Mesendoderm (in vitro differentiated cells): Measurements from ENCODE around the gene ZC2HC1B. TPM values are rescaled to one million over a fixed set of nuclear protein-coding genes. Genes with fewer than 3 reads are reported as not detected.

Experiments used
- DNase-seq: peaks from one replicate; pipeline ENCODE4 v3.0.0; 2013
- H2AK5ac ChIP-seq: 2 replicates; pipeline ENCODE4 v1.6.1; 2013; ENCODE audit warnings: low read length, inconsistent platforms
- H2BK120ac ChIP-seq: 2 replicates; pipeline ENCODE4 v1.6.1; 2013; ENCODE audit warnings: low read depth, mild to moderate bottlenecking, low read length, moderate library complexity, mixed read lengths
- H2BK15ac ChIP-seq: replicated peaks from 2 replicates; pipeline ENCODE4 v1.6.1; 2013; ENCODE audit warnings: low read depth, mild to moderate bottlenecking, moderate library complexity
- H2BK5ac ChIP-seq: 2 replicates; pipeline ENCODE4 v1.6.1; 2013; ENCODE audit warnings: low read length, inconsistent platforms
- H3K18ac ChIP-seq: 2 replicates; pipeline ENCODE4 v1.6.1; 2013; ENCODE audit warnings: mild to moderate bottlenecking, low read length, mixed read lengths
- H3K23ac ChIP-seq: one replicate; pipeline ENCODE4 v1.6.1; 2013; ENCODE audit warnings: low read length
- H3K27ac ChIP-seq: 2 replicates; pipeline ENCODE4 v1.5.1; 2013; ENCODE audit warnings: low read depth, mild to moderate bottlenecking, inconsistent platforms, low read length, moderate library complexity
- H3K27me3 ChIP-seq: 2 replicates; pipeline ENCODE4 v1.6.1; 2013; ENCODE audit warnings: low read length, control low read depth, mild to moderate bottlenecking, inconsistent platforms; ENCODE audit not compliant: insufficient read depth, poor library complexity
- H3K36me3 ChIP-seq: 2 replicates; pipeline ENCODE4 v1.6.1; 2013; ENCODE audit warnings: low read length, inconsistent platforms; ENCODE audit not compliant: control insufficient read depth, insufficient read depth
- H3K4ac ChIP-seq: one replicate; pipeline ENCODE4 v1.6.1; 2013; ENCODE audit warnings: low read depth, mild to moderate bottlenecking, low read length, moderate library complexity
- H3K4me1 ChIP-seq: 2 replicates; pipeline ENCODE4 v1.6.1; 2013; ENCODE audit warnings: low read depth, low read length, inconsistent platforms; ENCODE audit not compliant: control insufficient read depth
- H3K4me2 ChIP-seq: 2 replicates; pipeline ENCODE4 v1.6.1; 2013; ENCODE audit warnings: low read length
- H3K4me3 ChIP-seq: 2 replicates; pipeline ENCODE4 v1.5.1; 2013; ENCODE audit warnings: mild to moderate bottlenecking, low read length
- H3K56ac ChIP-seq: one replicate; pipeline ENCODE4 v1.6.1; 2013; ENCODE audit warnings: low read length
- H3K79me1 ChIP-seq: 2 replicates; pipeline ENCODE4 v1.6.1; 2013; ENCODE audit warnings: low read length, inconsistent platforms
- H3K79me2 ChIP-seq: 2 replicates; pipeline ENCODE4 v1.6.1; 2013; ENCODE audit warnings: mild to moderate bottlenecking, low read length; ENCODE audit not compliant: control insufficient read depth, insufficient read depth
- H3K9ac ChIP-seq: 2 replicates; pipeline ENCODE4 v1.6.1; 2013; ENCODE audit warnings: low read length, inconsistent platforms
- H4K5ac ChIP-seq: one replicate; pipeline ENCODE4 v1.6.1; 2013; ENCODE audit warnings: low read length
- H4K8ac ChIP-seq: one replicate; pipeline ENCODE4 v1.6.1; 2013; ENCODE audit warnings: low read depth, mild to moderate bottlenecking, control low read depth, low read length, moderate library complexity
- WGBS: extraction: QIAGEN DNeasy Blood & Tissue Kit; methylation state at CpG from one replicate; pipeline ENCODE4 v1.1.7; 2013; ENCODE audit warnings: low lambda C conversion rate, missing lambda C conversion rate; ENCODE audit not compliant: insufficient coverage; ENCODE audit errors: extremely low coverage; 5-methylcytosine and 5-hydroxymethylcytosine counted together
- small RNA-seq: library from polyadenylated mRNA; stranded (forward); fragments of <200 nt; extraction: miRNeasy Mini kit (QIAGEN cat#:217004); gene quantifications from one replicate; pipeline ENCODE3, GENCODE V24; 2013; ENCODE audit not compliant: insufficient read depth

Gene ZC2HC1B

DNA sequence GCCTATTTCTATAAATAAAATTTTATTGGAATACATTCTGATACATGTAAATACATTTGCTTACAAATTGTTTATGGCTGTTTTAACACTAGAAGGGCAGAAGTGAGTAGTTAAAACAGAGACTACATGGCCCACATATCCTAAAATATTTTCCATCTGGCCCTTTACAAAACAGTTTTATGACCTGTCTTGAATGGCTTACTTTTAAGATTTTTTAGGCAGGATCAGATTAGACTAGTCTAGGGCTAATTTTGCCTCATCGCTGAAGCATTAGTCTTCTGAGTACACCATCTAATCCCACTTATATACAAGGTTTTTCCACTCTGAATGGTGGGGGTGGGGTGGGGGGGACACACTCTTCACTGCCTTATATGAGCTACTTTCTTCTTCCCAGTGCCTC lies 116.6 kb downstream of the ZC2HC1B start:
- Histone ChIP-seq H3K4ac (no peak overlapping the region), H3K56ac (no peak overlapping the region), H3K4me1 (no peaks in the 10 kb centered on the region), H3K27ac (no peak overlapping the region), H3K4me2 (no peak overlapping the region), H3K27me3 (no peaks in the 10 kb centered on the region), H2BK5ac (no peak overlapping the region), H3K9ac (no peak overlapping the region), H3K23ac (no peak overlapping the region), H3K79me2 (no peaks in the 10 kb centered on the region), H2AK5ac (no peak overlapping the region), H3K36me3 (no peaks in the 10 kb centered on the region), H3K18ac (no peak overlapping the region), H3K79me1 (no peaks in the 10 kb centered on the region), H3K4me3 (no peak overlapping the region), H2BK120ac (no peak overlapping the region), H2BK15ac (no peak overlapping the region), H4K8ac (no peak overlapping the region), H4K5ac (no peak overlapping the region)
- WGBS, result no CpG with 5 or more reads among the region's 1 CpG
- no peak for DNase-seq

DNA sequence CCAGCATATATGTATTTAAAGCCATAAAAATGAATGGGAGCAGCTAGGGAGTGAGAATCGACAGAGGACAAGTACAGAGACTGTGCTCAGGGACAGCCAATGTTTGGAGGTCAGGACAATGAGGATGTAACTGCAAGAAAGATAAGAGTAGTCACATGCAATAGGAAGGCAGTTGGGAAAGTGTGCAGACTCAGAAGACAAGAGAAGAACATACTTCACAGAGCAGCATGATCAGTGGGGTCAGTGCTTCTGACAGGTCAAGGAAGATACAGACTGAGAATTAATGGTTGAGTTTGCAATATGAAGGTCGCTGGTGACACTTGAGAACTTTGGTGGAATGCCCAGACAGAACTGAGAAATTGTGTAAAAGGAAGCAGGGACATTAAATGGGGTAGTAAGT lies 118.7 kb downstream of the ZC2HC1B start:
- WGBS, result no CpG with 5 or more reads among the region's 2 CpGs
- Histone ChIP-seq H3K36me3 (no peaks in the 10 kb centered on the region), H3K4me3 (no peak overlapping the region), H4K5ac (no peak overlapping the region), H4K8ac (no peak overlapping the region), H2BK5ac (no peak overlapping the region), H2BK120ac (no peak overlapping the region), H3K79me2 (no peaks in the 10 kb centered on the region), H2AK5ac (no peak overlapping the region), H3K23ac (no peak overlapping the region), H3K79me1 (no peaks in the 10 kb centered on the region), H3K4ac (no peak overlapping the region), H3K4me2 (no peak overlapping the region), H3K18ac (no peak overlapping the region), H3K4me1 (peaks cover 2% of the 10 kb centered on the region), H3K27ac (no peak overlapping the region), H3K27me3 (no peaks in the 10 kb centered on the region), H3K9ac (no peak overlapping the region), H2BK15ac (no peak overlapping the region), H3K56ac (no peak overlapping the region)
- DNase-seq, result no peak

DNA sequence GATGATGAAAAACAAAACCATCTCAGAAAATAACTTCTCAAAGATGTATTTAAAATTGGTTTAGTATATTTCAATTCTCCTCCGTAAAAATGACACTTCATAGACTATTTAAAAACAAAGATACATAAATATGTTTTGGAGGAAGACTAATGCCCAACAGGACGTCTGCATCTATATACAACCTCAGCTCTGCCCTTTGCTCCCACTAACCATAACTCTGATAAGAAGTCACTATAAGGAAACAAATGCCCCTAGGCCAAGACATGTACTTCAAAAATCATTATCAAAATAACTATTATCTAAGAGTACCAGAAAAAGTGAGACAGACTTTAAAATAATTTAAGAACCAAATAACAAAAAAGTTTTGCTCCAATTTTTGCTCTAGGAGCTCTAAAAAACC lies 120.4 kb downstream of the ZC2HC1B start:
- Histone ChIP-seq H4K5ac (no peak overlapping the region), H2BK120ac (no peak overlapping the region), H3K9ac (no peak overlapping the region), H2BK15ac (no peak overlapping the region), H3K4me2 (no peak overlapping the region), H3K27me3 (no peaks in the 10 kb centered on the region), H3K4me1 (peaks cover 4% of the 10 kb centered on the region), H3K18ac (no peak overlapping the region), H3K4ac (no peak overlapping the region), H2BK5ac (no peak overlapping the region), H3K27ac (no peak overlapping the region), H3K56ac (no peak overlapping the region), H3K4me3 (no peak overlapping the region), H3K36me3 (no peaks in the 10 kb centered on the region), H3K79me1 (no peaks in the 10 kb centered on the region), H3K79me2 (no peaks in the 10 kb centered on the region), H4K8ac (no peak overlapping the region), H2AK5ac (no peak overlapping the region), H3K23ac (no peak overlapping the region)
- no CpG with 5 or more reads among the region's 2 CpGs for whole genome bisulfite sequencing
- DNase-seq, result no peak

DNA sequence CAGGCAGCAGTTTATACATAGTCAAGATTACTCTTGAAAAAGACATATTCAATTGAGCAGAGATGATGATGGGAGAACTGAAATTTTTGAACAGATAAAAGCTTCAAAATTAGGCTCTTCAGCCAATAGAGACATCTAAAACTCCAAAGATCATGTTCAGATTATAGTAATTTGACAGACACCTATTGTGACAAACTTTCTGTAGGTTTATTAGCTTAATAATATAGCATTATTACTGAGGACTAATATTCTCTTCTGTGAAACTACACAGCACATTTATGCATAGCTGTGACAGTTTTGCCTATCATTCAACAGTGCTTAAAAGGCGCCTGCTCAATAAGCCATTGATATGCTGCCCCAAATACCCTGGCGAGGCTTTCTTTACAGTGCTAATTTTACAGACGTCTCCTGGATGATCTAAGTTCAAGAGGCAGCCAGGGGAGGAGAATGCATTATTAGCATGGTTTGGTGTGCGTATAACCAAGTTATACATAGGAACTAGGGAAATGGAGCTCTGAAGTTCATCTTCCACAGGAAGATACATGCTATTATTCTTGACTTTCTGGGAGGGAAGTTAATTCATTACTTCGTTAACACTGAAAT lies 122.3 kb downstream of the ZC2HC1B start:
- Histone ChIP-seq H3K79me1 (no peaks in the 10 kb centered on the region), H2BK120ac (no peak overlapping the region), H3K9ac (no peak overlapping the region), H3K27ac (no peak overlapping the region), H3K4me3 (no peak overlapping the region), H3K4me2 (no peak overlapping the region), H4K8ac (no peak overlapping the region), H4K5ac (no peak overlapping the region), H3K4ac (no peak overlapping the region), H2BK5ac (no peak overlapping the region), H3K56ac (no peak overlapping the region), H3K4me1 (peaks cover 6% of the 10 kb centered on the region), H3K27me3 (no peaks in the 10 kb centered on the region), H3K23ac (no peak overlapping the region), H3K36me3 (no peaks in the 10 kb centered on the region), H2BK15ac (no peak overlapping the region), H3K18ac (no peak overlapping the region), H2AK5ac (no peak overlapping the region), H3K79me2 (no peaks in the 10 kb centered on the region)
- no peak for DNase-seq
- no CpG with 5 or more reads among the region's 5 CpGs for WGBS

Small RNA genes within 50 kb of the gene (small RNA-seq; reads per million reads assigned to genes)
- not detected for gene ZC2HC1B
